Measurements from ENCODE around the gene SMCHD1.

SMCHD1 gene

DNA sequence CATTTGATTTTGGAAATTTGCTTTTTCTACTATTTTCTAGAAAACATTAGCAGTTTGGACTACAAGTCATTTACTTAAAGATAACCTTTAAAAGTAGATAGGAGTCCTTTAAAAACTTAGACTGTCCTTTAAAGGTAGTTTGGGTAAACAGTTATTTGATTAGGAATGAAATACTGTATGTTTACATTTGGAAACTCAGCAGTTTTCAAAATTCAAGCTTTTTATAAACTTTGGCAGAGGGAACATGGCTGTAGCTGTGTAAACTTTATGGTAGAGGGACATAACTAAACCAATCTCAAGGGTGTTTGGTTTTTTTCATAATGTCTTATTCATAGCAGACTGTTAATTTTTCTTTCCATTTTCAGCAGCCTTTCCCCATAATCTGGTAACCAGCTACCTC is 90.7 kb downstream of the SMCHD1 start:
- Histone ChIP-seq H3K9me3 (ENCODE audit: control insufficient read depth in 5 of 5, low read length in 5 of 5) (no peaks in the 10 kb centered on the region), H3K27ac (ENCODE audit: low read depth, low read length) (no peak overlapping the region), H3K36me3 (ENCODE audit: control insufficient read depth in 5 of 5, insufficient read depth in 5 of 5, low read length in 5 of 5) (peaks cover 37 to 81% (median 56%) of the 10 kb centered on the region in 5 donors), H3K4me1 (ENCODE audit: control insufficient read depth in 5 of 5, insufficient read depth in 5 of 5, low read length in 5 of 5) (no peaks in the 10 kb centered on the region), H3K4me3 (ENCODE audit: low read depth in 1 of 5, low read length in 5 of 5) (no peak overlapping the region), H3K27me3 (ENCODE audit: control insufficient read depth in 5 of 5, insufficient read depth in 4 of 5, low read length in 5 of 5) (no peaks in the 10 kb centered on the region), H3K9ac (ENCODE audit: low read length in 5 of 5) (no peak overlapping the region)

DNA sequence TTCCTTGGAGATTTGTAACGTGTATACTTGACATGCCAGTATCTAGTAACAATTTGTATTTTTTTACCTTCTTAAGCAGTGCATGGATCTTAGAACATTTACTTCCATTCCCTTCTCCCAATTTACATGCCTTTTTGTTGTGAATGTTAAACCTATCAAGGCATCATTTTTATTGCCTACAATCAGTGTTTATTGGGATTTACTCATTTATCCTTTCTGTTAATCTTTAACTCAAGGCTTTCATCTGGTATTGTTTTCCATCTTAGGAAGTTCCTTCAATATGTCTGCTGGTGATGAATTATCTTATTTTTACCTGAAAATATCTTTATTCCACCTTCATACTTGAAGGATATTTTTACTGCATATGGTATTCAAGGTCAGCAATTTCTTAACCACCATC is 102.8 kb downstream of the SMCHD1 start:
- peaks cover 21 to 37% (median 29%) of the 10 kb centered on the region in 5 donors for H3K36me3 ChIP-seq (ENCODE audit: control insufficient read depth in 5 of 5, insufficient read depth in 5 of 5, low read length in 5 of 5)
- H3K4me3 ChIP-seq (ENCODE audit: low read depth in 1 of 5, low read length in 5 of 5): no peak overlapping the region
- no peaks in the 10 kb centered on the region for H3K27me3 ChIP-seq (ENCODE audit: control insufficient read depth in 5 of 5, insufficient read depth in 4 of 5, low read length in 5 of 5)
- H3K9ac ChIP-seq (ENCODE audit: low read length in 5 of 5): no peak overlapping the region
- no peaks in the 10 kb centered on the region for H3K4me1 ChIP-seq (ENCODE audit: control insufficient read depth in 5 of 5, insufficient read depth in 5 of 5, low read length in 5 of 5)
- no peaks in the 10 kb centered on the region for H3K9me3 ChIP-seq (ENCODE audit: control insufficient read depth in 5 of 5, low read length in 5 of 5)
- H3K27ac ChIP-seq (ENCODE audit: low read depth, low read length): no peak overlapping the region

DNA sequence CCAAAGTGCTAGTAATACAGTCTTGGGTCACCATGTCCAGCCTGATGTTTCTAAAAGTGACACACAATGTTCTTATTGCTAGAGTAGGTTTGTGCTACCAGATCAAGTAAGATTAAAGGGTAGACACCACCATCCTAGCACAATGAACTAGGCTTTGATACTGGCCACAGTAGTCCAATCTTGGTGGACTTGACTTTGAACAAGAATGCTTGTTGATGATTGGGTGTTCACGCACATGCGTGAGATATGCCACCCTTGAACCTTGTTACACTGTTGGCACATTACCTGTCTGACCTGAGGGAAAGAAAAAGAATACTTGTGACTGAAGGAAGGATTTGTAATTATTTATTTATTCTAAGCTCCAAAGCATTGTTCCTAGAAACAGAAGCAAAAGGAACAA is 119.1 kb downstream of the SMCHD1 start:
- no peak overlapping the region for H3K9ac ChIP-seq (ENCODE audit: low read length in 5 of 5)
- H3K4me1 ChIP-seq (ENCODE audit: control insufficient read depth in 5 of 5, insufficient read depth in 5 of 5, low read length in 5 of 5): no peaks in the 10 kb centered on the region
- H3K4me3 ChIP-seq (ENCODE audit: low read depth in 1 of 5, low read length in 5 of 5): no peak overlapping the region
- H3K27ac ChIP-seq (ENCODE audit: low read depth, low read length): no peak overlapping the region
- H3K9me3 ChIP-seq (ENCODE audit: control insufficient read depth in 5 of 5, low read length in 5 of 5): no peaks in the 10 kb centered on the region
- H3K27me3 ChIP-seq (ENCODE audit: control insufficient read depth in 5 of 5, insufficient read depth in 4 of 5, low read length in 5 of 5): no peaks in the 10 kb centered on the region
- peaks cover 60 to 90% (median 69%) of the 10 kb centered on the region in 5 donors for H3K36me3 ChIP-seq (ENCODE audit: control insufficient read depth in 5 of 5, insufficient read depth in 5 of 5, low read length in 5 of 5)

DNA sequence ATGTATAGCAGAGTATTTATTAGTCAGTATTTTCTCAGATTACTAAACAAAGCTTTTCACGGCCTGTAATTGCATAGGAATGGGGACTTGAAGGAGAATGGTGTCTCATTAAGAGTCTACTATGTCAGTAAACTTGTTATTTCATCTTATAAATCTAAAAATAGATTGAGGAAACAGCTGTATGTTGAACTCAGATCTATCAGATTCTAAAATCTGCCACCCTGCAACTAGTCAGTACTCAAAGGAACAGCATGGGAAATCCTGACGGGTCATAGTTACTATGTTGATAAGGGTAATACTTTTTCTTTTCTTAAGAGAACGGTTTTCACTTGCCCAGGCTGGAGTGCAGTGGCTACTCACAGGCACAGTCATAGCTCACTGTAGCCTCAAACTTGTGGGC is 121.1 kb downstream of the SMCHD1 start:
- Histone ChIP-seq H3K9me3 (ENCODE audit: control insufficient read depth in 5 of 5, low read length in 5 of 5) (no peaks in the 10 kb centered on the region), H3K36me3 (ENCODE audit: control insufficient read depth in 5 of 5, insufficient read depth in 5 of 5, low read length in 5 of 5) (peaks cover 55 to 77% (median 63%) of the 10 kb centered on the region in 5 donors), H3K9ac (ENCODE audit: low read length in 5 of 5) (no peak overlapping the region), H3K27ac (ENCODE audit: low read depth, low read length) (no peak overlapping the region), H3K4me3 (ENCODE audit: low read depth in 1 of 5, low read length in 5 of 5) (no peak overlapping the region), H3K27me3 (ENCODE audit: control insufficient read depth in 5 of 5, insufficient read depth in 4 of 5, low read length in 5 of 5) (no peaks in the 10 kb centered on the region), H3K4me1 (ENCODE audit: control insufficient read depth in 5 of 5, insufficient read depth in 5 of 5, low read length in 5 of 5) (no peaks in the 10 kb centered on the region)

DNA sequence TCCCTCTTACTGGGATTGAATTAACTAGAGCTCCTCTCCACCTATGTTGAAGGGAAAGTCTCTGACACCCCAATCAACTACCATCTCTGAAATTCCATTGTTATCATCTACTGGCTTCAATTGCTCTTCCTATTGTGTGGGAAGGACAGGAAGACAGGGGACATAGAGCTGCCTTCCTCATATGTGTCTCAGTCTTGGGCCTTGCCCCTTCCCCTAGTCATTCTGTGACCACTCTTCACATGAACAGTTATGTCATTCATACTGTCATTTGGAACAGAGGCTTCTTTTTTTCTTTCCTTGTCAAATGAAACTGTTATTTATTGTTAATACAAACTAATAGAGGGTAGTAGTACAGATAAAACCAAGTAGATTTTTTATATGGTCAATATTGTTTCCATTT is 121.7 kb downstream of the SMCHD1 start:
- Histone ChIP-seq H3K4me1 (ENCODE audit: control insufficient read depth in 5 of 5, insufficient read depth in 5 of 5, low read length in 5 of 5) (no peaks in the 10 kb centered on the region), H3K27ac (ENCODE audit: low read depth, low read length) (no peak overlapping the region), H3K9ac (ENCODE audit: low read length in 5 of 5) (no peak overlapping the region), H3K4me3 (ENCODE audit: low read depth in 1 of 5, low read length in 5 of 5) (no peak overlapping the region), H3K36me3 (ENCODE audit: control insufficient read depth in 5 of 5, insufficient read depth in 5 of 5, low read length in 5 of 5) (peaks cover 50 to 73% (median 57%) of the 10 kb centered on the region in 5 donors), H3K27me3 (ENCODE audit: control insufficient read depth in 5 of 5, insufficient read depth in 4 of 5, low read length in 5 of 5) (no peaks in the 10 kb centered on the region), H3K9me3 (ENCODE audit: control insufficient read depth in 5 of 5, low read length in 5 of 5) (no peaks in the 10 kb centered on the region)

DNA sequence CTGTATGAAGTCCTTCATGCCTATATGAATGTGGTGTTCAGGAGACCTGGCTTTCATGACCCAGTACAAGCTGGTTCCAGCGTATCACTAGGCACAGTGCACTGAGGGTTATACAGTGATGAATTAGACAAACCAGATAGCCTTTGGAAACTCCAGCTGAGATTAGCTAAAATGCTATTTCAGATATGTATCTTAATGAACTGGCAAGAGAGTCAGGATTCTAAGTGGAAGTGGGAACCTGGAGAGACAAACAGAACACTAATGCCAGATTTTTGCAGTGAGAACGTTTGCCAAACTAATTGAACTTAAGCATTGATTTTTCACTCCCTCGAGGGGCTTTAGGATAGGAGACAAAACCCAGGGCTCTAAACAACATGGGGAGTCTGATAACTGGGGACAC is 125.2 kb downstream of the SMCHD1 start:
- Histone ChIP-seq H3K4me1 (ENCODE audit: control insufficient read depth in 5 of 5, insufficient read depth in 5 of 5, low read length in 5 of 5) (no peaks in the 10 kb centered on the region), H3K36me3 (ENCODE audit: control insufficient read depth in 5 of 5, insufficient read depth in 5 of 5, low read length in 5 of 5) (peaks cover 40 to 58% (median 55%) of the 10 kb centered on the region in 5 donors), H3K9me3 (ENCODE audit: control insufficient read depth in 5 of 5, low read length in 5 of 5) (no peaks in the 10 kb centered on the region), H3K27me3 (ENCODE audit: control insufficient read depth in 5 of 5, insufficient read depth in 4 of 5, low read length in 5 of 5) (no peaks in the 10 kb centered on the region), H3K9ac (ENCODE audit: low read length in 5 of 5) (no peak overlapping the region), H3K4me3 (ENCODE audit: low read depth in 1 of 5, low read length in 5 of 5) (no peak overlapping the region), H3K27ac (ENCODE audit: low read depth, low read length) (no peak overlapping the region)

DNA sequence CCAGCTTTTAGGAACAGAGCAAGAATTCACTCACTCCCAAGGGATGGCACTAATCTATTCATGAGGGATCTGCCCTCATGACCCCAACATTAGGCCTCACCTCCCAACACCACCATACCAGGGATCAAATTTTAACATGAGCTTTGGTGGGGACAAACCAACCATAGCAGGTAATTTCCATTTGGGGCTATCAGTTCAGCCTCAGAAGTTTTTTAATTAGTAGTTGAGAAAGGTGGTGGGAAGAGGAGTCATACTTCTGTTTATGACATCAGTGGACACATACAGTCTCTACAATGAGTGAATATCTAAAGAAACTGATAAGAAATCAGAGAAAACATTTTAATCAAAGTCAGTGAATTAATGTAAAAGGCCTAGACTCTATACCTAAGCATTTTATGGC is 131.7 kb downstream of the SMCHD1 start:
- H3K27me3 ChIP-seq (ENCODE audit: control insufficient read depth in 5 of 5, insufficient read depth in 4 of 5, low read length in 5 of 5): no peaks in the 10 kb centered on the region
- H3K9me3 ChIP-seq (ENCODE audit: control insufficient read depth in 5 of 5, low read length in 5 of 5): no peaks in the 10 kb centered on the region
- H3K36me3 ChIP-seq (ENCODE audit: control insufficient read depth in 5 of 5, insufficient read depth in 5 of 5, low read length in 5 of 5): peaks cover 25 to 54% (median 37%) of the 10 kb centered on the region in 5 donors
- H3K9ac ChIP-seq (ENCODE audit: low read length in 5 of 5): no peak overlapping the region
- H3K27ac ChIP-seq (ENCODE audit: low read depth, low read length): no peak overlapping the region
- no peak overlapping the region for H3K4me3 ChIP-seq (ENCODE audit: low read depth in 1 of 5, low read length in 5 of 5)
- H3K4me1 ChIP-seq (ENCODE audit: control insufficient read depth in 5 of 5, insufficient read depth in 5 of 5, low read length in 5 of 5): no peaks in the 10 kb centered on the region

DNA sequence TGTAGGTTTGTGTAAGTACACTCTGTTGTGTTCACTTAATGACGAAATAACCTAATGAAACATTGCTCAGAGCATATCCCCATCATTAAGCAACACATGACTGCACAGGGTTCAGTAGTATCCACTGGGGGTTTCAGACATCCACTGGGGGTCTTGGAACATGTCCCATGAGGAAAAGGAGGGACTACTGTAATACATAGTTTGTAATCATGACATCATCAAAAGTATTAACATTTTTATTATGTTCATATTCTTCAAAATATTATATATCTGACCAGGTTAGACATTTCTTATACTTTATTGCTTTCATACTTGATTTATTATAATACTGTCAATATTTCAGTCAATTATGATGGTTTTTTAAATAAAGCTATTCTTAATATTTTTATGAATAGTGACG is 136.9 kb downstream of the SMCHD1 start:
- no peak overlapping the region for H3K4me3 ChIP-seq (ENCODE audit: low read depth in 1 of 5, low read length in 5 of 5)
- no peaks in the 10 kb centered on the region for H3K9me3 ChIP-seq (ENCODE audit: control insufficient read depth in 5 of 5, low read length in 5 of 5)
- no peak overlapping the region for H3K27ac ChIP-seq (ENCODE audit: low read depth, low read length)
- peaks cover 18 to 47% (median 31%) of the 10 kb centered on the region in 5 donors for H3K36me3 ChIP-seq (ENCODE audit: control insufficient read depth in 5 of 5, insufficient read depth in 5 of 5, low read length in 5 of 5)
- no peaks in the 10 kb centered on the region for H3K27me3 ChIP-seq (ENCODE audit: control insufficient read depth in 5 of 5, insufficient read depth in 4 of 5, low read length in 5 of 5)
- H3K4me1 ChIP-seq (ENCODE audit: control insufficient read depth in 5 of 5, insufficient read depth in 5 of 5, low read length in 5 of 5): no peaks in the 10 kb centered on the region
- H3K9ac ChIP-seq (ENCODE audit: low read length in 5 of 5): no peak overlapping the region

DNA sequence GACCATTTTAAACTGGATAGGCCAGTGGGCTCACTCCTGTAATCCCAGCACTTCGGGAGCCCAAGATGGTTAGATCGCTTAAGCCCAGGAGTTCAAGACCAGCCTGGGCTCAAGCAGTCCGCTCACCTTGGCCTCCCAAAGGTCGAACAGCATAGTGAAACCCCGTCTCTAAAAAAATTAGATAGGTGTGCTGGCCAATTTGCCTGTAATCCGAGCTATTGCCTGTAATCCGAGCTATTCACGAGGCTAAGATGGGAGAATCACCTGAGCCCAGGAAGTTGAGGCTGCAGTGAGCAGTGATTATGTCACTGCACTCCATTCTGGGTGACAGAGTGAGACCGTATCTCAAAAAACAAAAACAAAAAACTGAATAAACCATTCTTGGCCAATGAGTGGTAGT is 138.6 kb downstream of the SMCHD1 start:
- H3K27me3 ChIP-seq (ENCODE audit: control insufficient read depth in 5 of 5, insufficient read depth in 4 of 5, low read length in 5 of 5): no peaks in the 10 kb centered on the region
- no peak overlapping the region for H3K4me3 ChIP-seq (ENCODE audit: low read depth in 1 of 5, low read length in 5 of 5)
- no peak overlapping the region for H3K9ac ChIP-seq (ENCODE audit: low read length in 5 of 5)
- H3K4me1 ChIP-seq (ENCODE audit: control insufficient read depth in 5 of 5, insufficient read depth in 5 of 5, low read length in 5 of 5): no peaks in the 10 kb centered on the region
- H3K36me3 ChIP-seq (ENCODE audit: control insufficient read depth in 5 of 5, insufficient read depth in 5 of 5, low read length in 5 of 5): peaks cover 17 to 41% (median 24%) of the 10 kb centered on the region in 5 donors
- H3K27ac ChIP-seq (ENCODE audit: low read depth, low read length): no peak overlapping the region
- H3K9me3 ChIP-seq (ENCODE audit: control insufficient read depth in 5 of 5, low read length in 5 of 5): no peaks in the 10 kb centered on the region

DNA sequence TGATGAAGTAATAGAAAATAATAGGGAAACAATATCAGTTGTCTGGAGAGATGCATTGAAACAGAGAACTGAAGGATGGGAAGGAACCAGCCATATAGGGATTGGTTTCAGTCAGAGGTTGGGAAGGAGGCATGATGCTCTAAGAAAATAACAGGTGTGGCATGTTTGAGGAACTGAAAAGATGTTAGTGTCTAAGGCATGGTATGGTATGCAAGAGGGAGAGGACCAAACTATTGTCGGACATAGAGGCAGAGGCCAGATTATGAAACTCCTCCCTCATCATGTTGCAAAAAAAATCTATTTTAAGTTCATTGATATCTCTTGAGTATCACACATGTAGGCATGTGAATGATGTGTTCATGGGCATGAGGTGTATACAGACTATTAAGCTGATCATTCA is 142.4 kb downstream of the SMCHD1 start:
- H3K27ac ChIP-seq (ENCODE audit: low read depth, low read length): no peak overlapping the region
- no peak overlapping the region for H3K9ac ChIP-seq (ENCODE audit: low read length in 5 of 5)
- no peaks in the 10 kb centered on the region for H3K9me3 ChIP-seq (ENCODE audit: control insufficient read depth in 5 of 5, low read length in 5 of 5)
- H3K4me1 ChIP-seq (ENCODE audit: control insufficient read depth in 5 of 5, insufficient read depth in 5 of 5, low read length in 5 of 5): no peaks in the 10 kb centered on the region
- H3K36me3 ChIP-seq (ENCODE audit: control insufficient read depth in 5 of 5, insufficient read depth in 5 of 5, low read length in 5 of 5): peaks cover 14 to 46% (median 22%) of the 10 kb centered on the region in 5 donors
- H3K27me3 ChIP-seq (ENCODE audit: control insufficient read depth in 5 of 5, insufficient read depth in 4 of 5, low read length in 5 of 5): no peaks in the 10 kb centered on the region
- no peak overlapping the region for H3K4me3 ChIP-seq (ENCODE audit: low read depth in 1 of 5, low read length in 5 of 5)

DNA sequence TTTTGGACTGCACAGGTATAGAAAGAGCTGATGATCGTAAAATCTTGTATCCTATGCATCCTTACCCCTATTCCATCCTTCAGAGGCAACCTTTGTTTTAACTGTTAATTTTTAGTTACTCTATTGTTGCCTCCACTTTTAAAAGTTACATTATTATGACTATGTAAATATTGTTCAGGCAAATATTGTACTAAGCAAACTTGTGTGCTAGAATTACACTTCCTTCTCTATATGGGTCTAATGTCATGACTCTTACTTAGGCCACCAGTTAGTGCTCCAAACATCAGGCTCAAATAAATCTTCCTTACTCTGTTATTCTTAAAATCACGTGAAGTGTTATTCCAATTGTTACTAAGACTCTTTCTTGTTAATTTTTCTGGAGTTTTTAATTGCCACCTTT is 143.8 kb downstream of the SMCHD1 start:
- Histone ChIP-seq H3K4me1 (ENCODE audit: control insufficient read depth in 5 of 5, insufficient read depth in 5 of 5, low read length in 5 of 5) (no peaks in the 10 kb centered on the region), H3K9ac (ENCODE audit: low read length in 5 of 5) (no peak overlapping the region), H3K36me3 (ENCODE audit: control insufficient read depth in 5 of 5, insufficient read depth in 5 of 5, low read length in 5 of 5) (peaks cover 14 to 45% (median 21%) of the 10 kb centered on the region in 5 donors)

More for the DNA sequence above, 143.8 kb downstream of the SMCHD1 start:
- Histone ChIP-seq H3K27me3 (ENCODE audit: control insufficient read depth in 5 of 5, insufficient read depth in 4 of 5, low read length in 5 of 5) (no peaks in the 10 kb centered on the region), H3K4me3 (ENCODE audit: low read depth in 1 of 5, low read length in 5 of 5) (no peak overlapping the region), H3K27ac (ENCODE audit: low read depth, low read length) (no peak overlapping the region), H3K9me3 (ENCODE audit: control insufficient read depth in 5 of 5, low read length in 5 of 5) (no peaks in the 10 kb centered on the region)

Data from subcutaneous abdominal adipose tissue (tissue), 5 donors.